ACC112 (cell line): ENCODE measurements around the gene TMEM238.
"Not testable (repeated sequence)": the region's sequence is repeated elsewhere in the genome, so short reads cannot be mapped to it uniquely, and the experiment has no call there.

Experiments used
- H2AFZ ChIP-seq: fragments of 200-600 bp; sonication (generic); one replicate; pipeline ENCODE4 v1.6.0; 2017; ENCODE audit warnings: antibody characterized with exemption, low read length; ENCODE audit not compliant: unreplicated experiment
- H3K27ac ChIP-seq: fragments of 200-600 bp; sonication (generic); 2 replicates; pipeline ENCODE4 v1.5.1; 2014; ENCODE audit warnings: low read depth, mild to moderate bottlenecking, antibody characterized with exemption, low read length, moderate library complexity
- H3K27me3 ChIP-seq: fragments of 200-600 bp; sonication (generic); 2 replicates; pipeline ENCODE4 v1.6.1; 2014; ENCODE audit warnings: mild to moderate bottlenecking, antibody characterized with exemption, low read length, moderate library complexity, mixed read lengths; ENCODE audit not compliant: insufficient read depth
- H3K36me3 ChIP-seq: fragments of 200-600 bp; sonication (generic); 2 replicates; pipeline ENCODE4 v1.6.1; 2016; ENCODE audit warnings: mild to moderate bottlenecking, antibody characterized with exemption, low read length, moderate library complexity, mixed read lengths; ENCODE audit not compliant: insufficient read depth
- H3K4me1 ChIP-seq: fragments of 200-600 bp; sonication (generic); one replicate; pipeline ENCODE4 v1.6.1; 2016; ENCODE audit warnings: low read length, mixed read lengths; ENCODE audit not compliant: insufficient read depth, unreplicated experiment, control insufficient read depth
- H3K4me3 ChIP-seq: fragments of 200-600 bp; sonication (generic); 2 replicates; pipeline ENCODE4 v1.5.1; 2014; ENCODE audit warnings: mild to moderate bottlenecking, low read depth, low read length
- H3K79me2 ChIP-seq: fragments of 200-600 bp; sonication (generic); one replicate; pipeline ENCODE4 v1.6.0; 2016; ENCODE audit warnings: low read length; ENCODE audit not compliant: control insufficient read depth, unreplicated experiment, insufficient read depth

The TMEM238 gene

GRCh38 chr19:55329791-55330190 is 54.3 kb downstream of the TMEM238 start:
- H2AFZ ChIP-seq: not testable (repeated sequence)

More at GRCh38 chr19:55329791-55330190, 54.3 kb downstream of the TMEM238 start:
- H3K4me3 ChIP-seq, H3K79me2 ChIP-seq, H3K36me3 ChIP-seq, H3K4me1 ChIP-seq, H3K27me3 ChIP-seq, H3K27ac ChIP-seq: not testable (repeated sequence)
